Kidney epithelial cell (primary cell): Measurements from ENCODE around the gene ELF1. TPM values are rescaled to one million over a fixed set of nuclear protein-coding genes. Genes with fewer than 3 reads are reported as not detected.

Source experiments
- DNase-seq: peaks from one replicate; pipeline ENCODE4 v3.0.0-alpha.2; 2010; ENCODE audit warnings: low read depth
- H3K27me3 ChIP-seq: 2 replicates; pipeline ENCODE4 v1.6.0; 2011; ENCODE audit warnings: low read length; ENCODE audit not compliant: control insufficient read depth, insufficient read depth
- H3K36me3 ChIP-seq: 2 replicates; pipeline ENCODE4 v1.5.1; 2011; ENCODE audit warnings: low read length; ENCODE audit not compliant: control insufficient read depth, insufficient read depth
- H3K4me3 ChIP-seq: 2 replicates; pipeline ENCODE4 v1.5.1; 2011; ENCODE audit warnings: low read depth, mild to moderate bottlenecking, control low read depth, low read length
- CTCF ChIP-seq: IDR thresholded peaks from 2 replicates; pipeline ENCODE4 v1.5.1; 2011; ENCODE audit warnings: mild to moderate bottlenecking, moderate library complexity, low read length, control low read depth, inconsistent platforms; ENCODE audit not compliant: insufficient read depth, poor library complexity, severe bottlenecking
- total RNA-seq: library from RNA; depleted of rRNA; stranded (reverse); fragments of >200 nt; gene quantifications from 2 replicates; pipeline ENCODE4 v1.2.3, GENCODE V29; 2015

ELF1 gene
- total RNA-seq, 1 donor from 2014 or later, result 60.6 TPM

GRCh38 chr13:41006978-41007743 is 12.0 kb downstream of the ELF1 start:
- no peak for DNase-seq
- H3K36me3 ChIP-seq, result no peaks in the 10 kb centered on the region
- H3K27me3 ChIP-seq, result no peaks in the 10 kb centered on the region
- no peak for TF ChIP-seq CTCF
- H3K4me3 ChIP-seq, result no peak overlapping the region

- DNase-seq, result no peak
- H3K27me3 ChIP-seq, result no peaks in the 10 kb centered on the region
- H3K36me3 ChIP-seq, result no peaks in the 10 kb centered on the region
- TF ChIP-seq CTCF, result no peak
- no peak overlapping the region for H3K4me3 ChIP-seq
Observed at GRCh38 chr13:41006306-41006705, 12.8 kb downstream of the ELF1 start.

GRCh38 chr13:41005704-41006103 is 13.4 kb downstream of the ELF1 start:
- DNase-seq, result no peak
- TF ChIP-seq CTCF, result no peak
- H3K36me3 ChIP-seq, result no peaks in the 10 kb centered on the region
- H3K27me3 ChIP-seq, result no peaks in the 10 kb centered on the region
- H3K4me3 ChIP-seq, result no peak overlapping the region

GRCh38 chr13:41004875-41005693 is 14.0 kb downstream of the ELF1 start:
- H3K4me3 ChIP-seq, result no peak overlapping the region
- DNase-seq, result no peak
- no peak for TF ChIP-seq CTCF
- no peaks in the 10 kb centered on the region for H3K27me3 ChIP-seq
- H3K36me3 ChIP-seq, result no peaks in the 10 kb centered on the region

- DNase-seq, result no peak
- no peak for TF ChIP-seq CTCF
- Histone ChIP-seq H3K27me3 (no peaks in the 10 kb centered on the region), H3K4me3 (no peak overlapping the region), H3K36me3 (no peaks in the 10 kb centered on the region)
Observed at GRCh38 chr13:41002606-41003005, 16.5 kb downstream of the ELF1 start.

- Histone ChIP-seq H3K27me3 (no peaks in the 10 kb centered on the region), H3K36me3 (no peaks in the 10 kb centered on the region), H3K4me3 (no peak overlapping the region)
- no peak for DNase-seq
- TF ChIP-seq CTCF, result no peak
Observed at GRCh38 chr13:41001695-41002094, 17.4 kb downstream of the ELF1 start.
